Right atrium auricular region (tissue), 2 donors: ENCODE data around the gene TSEN15. TPM values are rescaled to one million over a fixed set of nuclear protein-coding genes. Genes with fewer than 3 reads are reported as not detected.
"Not testable (repeated sequence)": the region's sequence is repeated elsewhere in the genome, so short reads cannot be mapped to it uniquely, and the experiment has no call there.

Source experiments
- DNase-seq: peaks from one replicate; pipeline ENCODE4 v3.0.0-alpha.2; 2019; ENCODE audit warnings: low spot score
- H3K27ac ChIP-seq, 2 donors: fragments of 200-600 bp; sonication (generic); 1 replicate in 1 of 2; 2 replicates in 1 of 2; pipeline ENCODE4 v1.5.1; 2016 to 2019
- H3K27me3 ChIP-seq, 2 donors: fragments of 200-600 bp; sonication (generic); one replicate each; pipeline versions ENCODE4 v1.5.1 to v1.6.0; 2017 to 2019
- H3K36me3 ChIP-seq: fragments of 200-600 bp; sonication (generic); one replicate; pipeline ENCODE4 v1.5.1; 2016
- H3K4me1 ChIP-seq, 2 donors: fragments of 200-600 bp; sonication (generic); one replicate each; pipeline versions ENCODE4 v1.5.1 to v1.6.0; 2017 to 2019
- H3K4me3 ChIP-seq, 2 donors: fragments of 200-600 bp; sonication (generic); 1 replicate in 1 of 2; 2 replicates in 1 of 2; pipeline ENCODE4 v1.5.1; 2017 to 2019; ENCODE audit warnings: mild to moderate bottlenecking in 1 of 2, moderate library complexity in 1 of 2
- H3K9me3 ChIP-seq, 2 donors: fragments of 200-600 bp; sonication (generic); one replicate each; pipeline ENCODE4 v1.5.1; 2019
- CTCF ChIP-seq, 2 donors: fragments of 200-600 bp; sonication (generic); IDR thresholded peaks; one replicate each; pipeline ENCODE4 v1.5.1; 2019; ENCODE audit warnings: antibody characterized with exemption in 2 of 2
- total RNA-seq, 2 donors: library from RNA; depleted of rRNA; stranded (reverse); fragments of >200 nt; gene quantifications; one replicate each; pipeline ENCODE4 v1.1.0, GENCODE V29; 2016

The TSEN15 gene
- total RNA-seq, 2 donors from 2014 or later: 18.2 to 42.8 TPM

DNA sequence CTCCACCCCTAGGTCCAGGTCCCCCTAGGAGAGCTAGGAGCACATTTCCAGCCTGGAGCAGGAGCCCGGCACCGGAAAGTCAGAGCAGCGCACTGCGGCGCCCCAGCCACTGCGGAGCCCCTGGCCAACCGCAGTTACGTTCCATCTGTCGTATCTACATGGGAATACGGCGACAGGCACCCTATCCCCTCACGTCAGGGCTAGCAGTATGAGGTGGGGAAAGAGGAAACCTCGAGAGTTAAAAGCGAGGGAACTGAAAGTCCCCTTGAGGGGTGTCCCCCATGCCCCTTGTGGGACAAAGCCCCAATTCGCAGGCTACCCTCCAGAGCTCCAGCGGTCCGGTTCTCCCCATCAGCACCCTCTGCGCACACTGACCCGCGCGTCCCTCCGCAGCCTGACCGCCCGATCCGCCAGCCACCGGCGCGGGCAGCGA, 15.0 kb upstream of the TSEN15 start:
- H3K27me3 ChIP-seq: no peaks in the 10 kb centered on the region
- no peak for DNase-seq
- H3K36me3 ChIP-seq: no peaks in the 10 kb centered on the region
- peak overlapping the region; percentile 66 to 71 for H3K4me3 ChIP-seq
- TF ChIP-seq CTCF (IDR thresholded peaks at IDR 0.05): no peak
- H3K9me3 ChIP-seq: no peaks in the 10 kb centered on the region
- peaks cover 0 to 7% of the 10 kb centered on the region in 2 donors for H3K4me1 ChIP-seq
- H3K27ac ChIP-seq: peak overlapping the region; percentile 70 to 82

- H3K4me3 ChIP-seq: peak overlapping the region; percentile 66 to 71
- no peak for DNase-seq
- peaks cover 0 to 7% of the 10 kb centered on the region in 2 donors for H3K4me1 ChIP-seq
- no peak for TF ChIP-seq CTCF (IDR thresholded peaks at IDR 0.05)
- peak overlapping the region; percentile 70 to 82 for H3K27ac ChIP-seq
- no peaks in the 10 kb centered on the region for H3K36me3 ChIP-seq
- no peaks in the 10 kb centered on the region for H3K27me3 ChIP-seq
- no peaks in the 10 kb centered on the region for H3K9me3 ChIP-seq
Observed at GRCh38 chr1:184037849-184038591, 13.5 kb upstream of the TSEN15 start.

DNA sequence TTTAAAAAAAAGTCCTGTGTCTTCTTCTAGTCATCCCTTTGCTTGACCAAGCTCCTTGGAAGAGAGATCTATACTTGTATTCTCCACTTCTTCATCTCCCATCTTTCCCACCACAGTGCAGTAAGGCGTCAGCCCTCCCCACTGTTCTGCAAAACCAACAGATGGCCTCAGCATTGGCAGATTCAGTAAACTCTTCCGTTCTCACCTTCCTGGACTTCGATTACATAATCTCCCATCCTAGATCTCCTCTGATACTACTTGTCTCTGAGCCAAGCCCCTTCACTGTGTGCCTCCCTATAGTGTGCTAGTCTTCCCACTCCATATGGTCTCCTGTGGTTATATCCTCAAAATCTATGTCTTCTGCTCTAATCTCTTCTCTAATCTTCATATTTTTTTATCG, 12.4 kb upstream of the TSEN15 start:
- no peak for TF ChIP-seq CTCF (IDR thresholded peaks at IDR 0.05)
- Histone ChIP-seq H3K4me1 (peaks cover 0 to 7% of the 10 kb centered on the region in 2 donors), H3K36me3 (no peaks in the 10 kb centered on the region), H3K27ac (no peak overlapping the region), H3K27me3 (no peaks in the 10 kb centered on the region), H3K4me3 (no peak overlapping the region), H3K9me3 (no peaks in the 10 kb centered on the region)
- no peak for DNase-seq

- H3K36me3 ChIP-seq: no peaks in the 10 kb centered on the region
- H3K27ac ChIP-seq: no peak overlapping the region
- no peak for DNase-seq
- no peak overlapping the region for H3K4me3 ChIP-seq
- no peaks in the 10 kb centered on the region for H3K9me3 ChIP-seq
- no peaks in the 10 kb centered on the region for H3K4me1 ChIP-seq
- no peaks in the 10 kb centered on the region for H3K27me3 ChIP-seq
- no peak for TF ChIP-seq CTCF (IDR thresholded peaks at IDR 0.05)
Observed at GRCh38 chr1:184041731-184042130, 9.8 kb upstream of the TSEN15 start.

DNA sequence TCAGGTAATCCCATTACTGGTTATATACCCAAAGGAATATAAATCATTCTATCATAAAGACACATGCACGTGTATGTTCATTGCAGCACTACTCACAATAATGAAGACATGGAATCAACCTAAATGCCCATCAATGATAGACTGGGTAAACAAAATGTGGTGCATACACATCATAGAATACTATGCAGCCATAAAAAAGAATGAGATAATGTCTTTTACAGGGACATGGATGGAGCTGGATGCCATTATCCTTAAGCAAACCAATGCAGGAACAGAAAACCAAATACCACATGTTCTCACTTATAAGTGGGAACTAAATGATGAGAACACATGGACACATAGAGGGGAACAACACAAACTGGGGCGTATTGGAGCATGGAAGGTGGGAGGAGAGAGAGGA, 8.2 kb upstream of the TSEN15 start:
- H3K27ac ChIP-seq, H3K4me1 ChIP-seq, H3K27me3 ChIP-seq, H3K9me3 ChIP-seq, H3K4me3 ChIP-seq, DNase-seq, H3K36me3 ChIP-seq: not testable (repeated sequence)

DNA sequence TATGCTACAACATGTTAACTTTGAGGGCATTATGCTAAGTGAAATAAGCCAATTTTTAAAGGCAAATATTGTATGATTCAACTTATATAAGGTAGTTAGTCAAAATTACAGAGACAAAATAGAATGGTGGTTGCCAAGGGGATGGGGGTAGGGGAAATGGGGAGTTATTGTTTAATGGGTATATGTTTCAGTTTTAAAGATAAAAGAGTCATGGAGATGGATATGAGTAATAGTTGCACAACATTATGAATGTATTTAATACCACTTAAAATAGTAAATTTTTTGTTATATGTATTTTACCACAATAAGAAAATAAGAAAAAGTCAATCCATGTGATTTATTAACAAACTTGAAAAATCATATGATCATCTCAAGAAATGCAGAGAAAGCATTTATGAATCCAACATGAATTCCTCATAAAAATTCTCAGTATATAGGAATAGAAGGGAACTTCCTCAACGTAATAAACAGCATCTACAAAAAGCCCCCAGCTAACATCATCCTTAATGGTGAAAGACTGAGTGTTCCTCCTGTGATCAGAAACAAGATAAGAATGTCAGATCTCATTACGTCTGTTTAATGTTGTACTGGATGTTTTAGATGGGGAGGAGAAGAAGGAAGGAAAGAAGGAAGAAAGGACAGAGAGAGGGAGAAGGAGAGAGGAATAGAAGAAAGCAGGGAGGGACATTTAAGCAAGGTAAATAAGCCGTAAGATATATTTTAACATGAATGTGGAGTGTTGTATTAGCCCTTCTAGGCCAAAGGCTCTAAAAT, 6.7 kb upstream of the TSEN15 start:
- Histone ChIP-seq H3K4me1 (no peaks in the 10 kb centered on the region), H3K27ac (no peak overlapping the region), H3K27me3 (no peaks in the 10 kb centered on the region), H3K36me3 (no peaks in the 10 kb centered on the region), H3K4me3 (no peak overlapping the region), H3K9me3 (no peaks in the 10 kb centered on the region)
- DNase-seq: no peak
- TF ChIP-seq CTCF (IDR thresholded peaks at IDR 0.05): no peak

GRCh38 chr1:184047541-184047940, 4.0 kb upstream of the TSEN15 start:
- not testable (repeated sequence) for H3K27ac ChIP-seq, H3K9me3 ChIP-seq, H3K36me3 ChIP-seq, DNase-seq, H3K4me3 ChIP-seq, H3K27me3 ChIP-seq
- peaks cover 0 to 13% of the 10 kb centered on the region in 2 donors for H3K4me1 ChIP-seq
